Measurements from ENCODE around the gene NUDT2.
"Not testable (repeated sequence)": the region's sequence is repeated elsewhere in the genome, so short reads cannot be mapped to it uniquely, and the experiment has no call there.

The NUDT2 gene

DNA sequence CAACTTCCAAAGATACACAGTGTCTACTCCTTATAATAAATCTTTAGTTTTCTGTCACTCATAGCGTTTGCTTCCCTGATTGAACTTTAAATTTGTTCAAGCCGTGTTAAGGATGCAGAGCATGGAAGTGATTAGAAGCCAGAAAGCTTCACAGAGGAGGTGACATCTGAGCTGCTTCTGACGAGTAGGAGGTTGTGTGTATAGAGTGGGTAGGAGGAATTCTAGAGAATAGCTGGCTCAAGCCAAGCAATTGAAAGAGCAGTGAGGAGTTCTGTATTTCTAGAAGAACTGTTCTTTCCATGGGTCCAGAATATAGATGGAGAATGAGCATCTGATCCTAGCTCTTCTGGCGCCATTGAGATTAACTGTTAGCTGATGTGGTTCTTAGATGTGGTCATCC, 6.0 kb downstream of the NUDT2 start:
- no peak for DNase-seq (ENCODE audit: low read depth)
- TF ChIP-seq, protein P1, sequence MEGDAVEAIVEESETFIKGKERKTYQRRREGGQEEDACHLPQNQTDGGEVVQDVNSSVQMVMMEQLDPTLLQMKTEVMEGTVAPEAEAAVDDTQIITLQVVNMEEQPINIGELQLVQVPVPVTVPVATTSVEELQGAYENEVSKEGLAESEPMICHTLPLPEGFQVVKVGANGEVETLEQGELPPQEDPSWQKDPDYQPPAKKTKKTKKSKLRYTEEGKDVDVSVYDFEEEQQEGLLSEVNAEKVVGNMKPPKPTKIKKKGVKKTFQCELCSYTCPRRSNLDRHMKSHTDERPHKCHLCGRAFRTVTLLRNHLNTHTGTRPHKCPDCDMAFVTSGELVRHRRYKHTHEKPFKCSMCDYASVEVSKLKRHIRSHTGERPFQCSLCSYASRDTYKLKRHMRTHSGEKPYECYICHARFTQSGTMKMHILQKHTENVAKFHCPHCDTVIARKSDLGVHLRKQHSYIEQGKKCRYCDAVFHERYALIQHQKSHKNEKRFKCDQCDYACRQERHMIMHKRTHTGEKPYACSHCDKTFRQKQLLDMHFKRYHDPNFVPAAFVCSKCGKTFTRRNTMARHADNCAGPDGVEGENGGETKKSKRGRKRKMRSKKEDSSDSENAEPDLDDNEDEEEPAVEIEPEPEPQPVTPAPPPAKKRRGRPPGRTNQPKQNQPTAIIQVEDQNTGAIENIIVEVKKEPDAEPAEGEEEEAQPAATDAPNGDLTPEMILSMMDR (conservative IDR thresholded peaks at IDR 0.05; ENCODE audit: low read length), result no peak
- H3K4me3 ChIP-seq (ENCODE audit: low read length), result no peak overlapping the region

DNA sequence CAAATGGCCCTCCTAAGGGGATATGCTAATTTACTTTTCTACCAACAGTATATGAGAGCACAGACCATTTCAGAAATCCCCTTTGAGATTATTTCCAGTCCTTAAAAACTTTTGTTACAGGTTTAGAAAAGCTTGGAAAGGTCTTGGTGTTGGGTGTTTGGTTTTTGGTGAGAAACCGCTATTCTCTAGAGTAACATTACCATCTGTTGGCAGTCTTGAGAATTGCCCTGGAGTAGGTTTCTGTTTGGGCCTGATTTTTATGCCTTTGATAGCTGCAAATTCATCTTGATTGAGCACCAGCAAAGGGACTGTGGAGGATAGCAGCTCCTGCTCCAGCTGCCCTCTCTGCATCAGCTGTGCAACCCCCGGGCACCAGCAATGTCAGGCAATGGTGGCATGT, 8.0 kb downstream of the NUDT2 start:
- TF ChIP-seq, protein P1 (conservative IDR thresholded peaks at IDR 0.05; ENCODE audit: low read length), result peak; percentile 19; the same call in 1 of the 2 replicates
- DNase-seq (ENCODE audit: low read depth), result peak; percentile 3
- H3K4me3 ChIP-seq (ENCODE audit: low read length), result no peak overlapping the region

DNA sequence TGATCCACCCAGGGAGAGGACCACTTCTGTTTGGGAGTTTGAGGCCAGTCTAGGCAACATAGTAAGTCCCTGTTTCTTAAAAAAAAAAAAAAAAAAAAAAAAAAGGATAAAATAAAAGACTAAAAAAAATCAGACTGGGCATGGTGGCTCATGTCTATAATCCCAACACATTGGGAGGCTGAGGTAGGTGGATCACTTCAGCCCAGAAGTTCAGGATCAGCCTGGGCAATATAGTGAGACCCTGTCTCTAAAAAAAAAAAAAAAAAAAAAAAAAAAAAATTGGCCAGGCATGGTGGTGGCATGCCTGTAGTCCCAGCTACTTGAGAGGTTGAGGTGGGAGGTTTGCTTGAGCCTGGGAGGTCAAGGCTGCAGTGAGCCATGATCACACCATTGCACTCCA, 8.7 kb downstream of the NUDT2 start:
- not testable (repeated sequence) for H3K4me3 ChIP-seq (ENCODE audit: low read length); DNase-seq (ENCODE audit: low read depth)

DNA sequence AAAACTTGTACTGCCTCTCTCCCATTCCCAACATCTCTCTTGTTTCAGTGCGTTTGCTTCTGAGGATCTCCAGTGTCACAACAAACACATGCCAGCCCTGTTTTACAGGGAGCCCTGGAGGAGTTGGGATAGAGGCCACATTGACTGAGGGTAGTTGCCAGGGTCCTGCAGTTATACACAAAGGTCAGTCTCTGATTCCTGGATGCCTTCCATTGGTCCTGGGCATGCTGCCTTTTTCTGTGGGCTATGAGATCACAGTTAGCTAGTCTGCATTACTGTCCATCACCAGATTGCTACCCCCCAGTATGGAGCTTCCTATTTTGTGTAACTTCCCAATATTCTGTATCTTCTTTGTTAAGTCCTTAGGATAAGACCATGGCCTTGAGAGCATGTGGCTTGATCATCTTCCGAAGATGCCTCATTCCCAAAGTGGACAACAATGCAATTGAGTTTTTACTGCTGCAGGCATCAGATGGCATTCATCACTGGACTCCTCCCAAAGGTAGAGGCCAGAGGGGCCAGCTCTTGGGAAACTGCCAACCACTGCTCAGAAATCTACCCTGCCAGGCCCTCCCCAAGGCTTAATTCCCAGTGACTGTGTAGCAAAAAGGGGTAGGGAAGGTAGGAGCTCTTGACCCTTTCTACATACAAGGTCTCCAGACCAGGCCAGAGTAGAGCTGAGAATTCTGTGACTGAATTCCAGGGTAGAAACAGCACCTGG, 9.5 kb downstream of the NUDT2 start:
- no peak overlapping the region for H3K4me3 ChIP-seq (ENCODE audit: low read length)
- TF ChIP-seq, protein P1 (conservative IDR thresholded peaks at IDR 0.05; ENCODE audit: low read length), result no peak
- no peak for DNase-seq (ENCODE audit: low read depth)

DNA sequence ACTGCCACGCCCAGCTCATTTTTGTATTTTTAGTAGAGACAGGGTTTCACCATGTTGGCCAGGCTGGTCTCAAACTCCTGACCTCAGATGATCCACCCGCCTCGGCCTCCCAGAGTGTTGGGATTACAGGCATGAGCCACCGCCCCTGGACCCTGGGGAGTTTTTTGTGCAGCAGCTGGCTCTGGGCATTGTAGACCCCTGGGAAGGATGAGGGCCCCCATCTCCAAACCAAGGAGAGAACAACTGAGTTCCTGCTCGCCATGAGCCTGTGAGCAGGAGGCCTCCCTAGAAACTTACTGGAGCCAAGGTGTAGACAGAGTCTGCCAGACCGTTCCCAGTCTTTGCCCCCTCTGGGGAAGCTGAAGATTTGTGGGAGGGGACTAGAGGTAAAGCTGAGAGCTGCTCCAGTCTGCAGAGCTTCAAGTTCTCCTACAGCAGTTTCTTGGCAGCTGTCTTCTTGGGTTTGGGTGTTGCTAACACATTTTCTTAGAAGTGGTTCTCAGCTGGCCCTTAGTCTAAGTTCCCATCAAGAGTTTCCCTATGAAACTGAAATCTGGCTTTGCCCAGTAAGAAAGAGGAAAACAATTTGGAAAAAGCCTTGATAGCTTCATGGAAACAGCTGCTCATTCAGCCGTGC, 12.4 kb downstream of the NUDT2 start:
- DNase-seq (ENCODE audit: low read depth), result no peak
- TF ChIP-seq, protein P1 (conservative IDR thresholded peaks at IDR 0.05; ENCODE audit: low read length), result no peak
- no peak overlapping the region for H3K4me3 ChIP-seq (ENCODE audit: low read length)

DNA sequence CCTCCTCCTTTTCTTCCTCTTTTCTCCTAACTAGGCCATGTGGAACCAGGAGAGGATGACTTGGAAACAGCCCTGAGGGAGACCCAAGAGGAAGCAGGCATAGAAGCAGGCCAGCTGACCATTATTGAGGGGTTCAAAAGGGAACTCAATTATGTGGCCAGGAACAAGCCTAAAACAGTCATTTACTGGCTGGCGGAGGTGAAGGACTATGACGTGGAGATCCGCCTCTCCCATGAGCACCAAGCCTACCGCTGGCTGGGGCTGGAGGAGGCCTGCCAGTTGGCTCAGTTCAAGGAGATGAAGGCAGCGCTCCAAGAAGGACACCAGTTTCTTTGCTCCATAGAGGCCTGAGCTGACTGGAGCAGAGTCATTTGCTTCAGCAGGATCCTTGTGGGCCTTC, 13.7 kb downstream of the NUDT2 start:
- no peak overlapping the region for H3K4me3 ChIP-seq (ENCODE audit: low read length)
- no peak for DNase-seq (ENCODE audit: low read depth)
- TF ChIP-seq, protein P1 (conservative IDR thresholded peaks at IDR 0.05; ENCODE audit: low read length), result no peak

DNA sequence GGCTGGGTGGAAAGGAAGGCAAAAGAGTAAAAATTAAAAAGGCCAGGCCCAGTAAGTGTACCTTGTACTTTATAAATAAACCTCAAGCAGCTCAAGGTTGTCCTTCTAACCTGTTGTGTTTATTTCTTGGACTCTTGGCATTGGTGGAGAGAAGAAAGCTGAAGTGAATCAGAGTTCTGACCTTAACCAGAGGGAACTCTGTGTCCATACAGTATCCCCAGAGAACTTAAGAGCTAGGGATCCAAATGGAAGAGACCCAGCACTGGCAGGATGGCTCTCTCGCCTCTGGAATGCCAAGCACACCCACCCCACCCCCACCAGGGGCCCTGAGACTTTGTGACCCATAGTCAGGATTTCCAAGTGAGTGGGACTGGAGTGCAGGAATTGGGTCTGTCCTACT, 14.2 kb downstream of the NUDT2 start:
- TF ChIP-seq, protein P1 (conservative IDR thresholded peaks at IDR 0.05; ENCODE audit: low read length), result no peak
- no peak overlapping the region for H3K4me3 ChIP-seq (ENCODE audit: low read length)
- no peak for DNase-seq (ENCODE audit: low read depth)

Measured in AG10803 (cell line).